HepG2 (cell line): Measurements from ENCODE around the gene RFFL. TPM values are rescaled to one million over a fixed set of nuclear protein-coding genes. Genes with fewer than 3 reads are reported as not detected.

Source experiments
- GATA4 ChIP-seq: sonication (generic); IDR thresholded peaks from 2 replicates; pipeline ENCODE4 v1.6.1; 2016; ENCODE audit warnings: antibody characterized with exemption, low read depth, borderline replicate concordance
- HDAC1 ChIP-seq: sonication (generic); formaldehyde crosslinking; IDR thresholded peaks from 2 replicates; pipeline ENCODE4 v1.5.1; 2020; ENCODE audit warnings: mild to moderate bottlenecking, missing genetic modification reagents
- MTA3 ChIP-seq: sonication (generic); formaldehyde crosslinking; IDR thresholded peaks from 2 replicates; pipeline ENCODE4 v1.4.0; 2020; ENCODE audit warnings: missing genetic modification reagents
- NCOR1 ChIP-seq: fragments of 200-600 bp; sonication (generic); IDR thresholded peaks from 2 replicates; pipeline ENCODE4 v1.7.0; 2017; ENCODE audit warnings: antibody characterized with exemption, low read length, borderline replicate concordance
- ZNF264 ChIP-seq: sonication (generic); formaldehyde crosslinking; IDR thresholded peaks from 2 replicates; pipeline ENCODE4 v1.4.0; 2020; ENCODE audit warnings: missing genetic modification reagents
- ZNF543 ChIP-seq: sonication (generic); formaldehyde crosslinking; IDR thresholded peaks from 2 replicates; pipeline ENCODE4 v1.4.0; 2020; ENCODE audit warnings: mild to moderate bottlenecking, missing genetic modification reagents
- polyA plus RNA-seq, 8 experiments: library from polyadenylated mRNA; depleted of rRNA in 3 of 8; stranded (reverse) in 7 of 8; unstranded in 1 of 8; fragments of >200 nt; fragmentation: Illumina TruSeq in 4 of 8; extraction: Trizol in 4 of 8; gene quantifications; 2 replicates each; pipeline versions ENCODE4 v1.2.1 to v1.2.3, GENCODE V29; 2011 to 2016; ENCODE audit warnings: low read depth in 4 of 8, missing spikeins in 1 of 8, mixed read lengths in 1 of 8; ENCODE audit not compliant: insufficient read depth in 1 of 8
- total RNA-seq, 5 experiments: library from RNA; depleted of rRNA; stranded (reverse); fragments of >200 nt; fragmentation: Illumina TruSeq; extraction: Trizol; gene quantifications; 2 replicates each; pipeline ENCODE4 v1.2.3, GENCODE V29; 2016; ENCODE audit warnings: low read depth in 1 of 5
- TF ChIP-seq, protein P1 (sequence below), 2 experiments: sonication (generic) in 1 of 2; formaldehyde crosslinking in 1 of 2; IDR thresholded peaks; 2 replicates each; pipeline versions ENCODE4 v1.4.0 to v1.6.1; 2018 to 2020; ENCODE audit warnings: missing genetic modification reagents in 2 of 2, borderline replicate concordance in 1 of 2, low read depth in 1 of 2, mild to moderate bottlenecking in 1 of 2, missing biosample characterization in 1 of 2
- TF ChIP-seq, protein P2 (sequence below): sonication (generic); formaldehyde crosslinking; IDR thresholded peaks from 2 replicates; pipeline ENCODE4 v1.9.0; 2021; ENCODE audit warnings: missing genetic modification reagents, borderline replicate concordance
- TF ChIP-seq, protein P3 (sequence below): sonication (generic); formaldehyde crosslinking; IDR thresholded peaks from 2 replicates; pipeline ENCODE4 v1.5.0; 2020; ENCODE audit warnings: mild to moderate bottlenecking, missing genetic modification reagents
- TF ChIP-seq, protein P4 (sequence below): sonication (generic); formaldehyde crosslinking; IDR thresholded peaks from 2 replicates; pipeline ENCODE4 v1.4.0; 2020; ENCODE audit warnings: mild to moderate bottlenecking, missing genetic modification reagents, borderline replicate concordance
- TF ChIP-seq, protein P5 (sequence below): sonication (generic); formaldehyde crosslinking; conservative IDR thresholded peaks from 2 replicates; pipeline ENCODE4 v1.4.0; 2020; ENCODE audit warnings: mild to moderate bottlenecking, missing genetic modification reagents, moderate library complexity

Gene RFFL
- total and polyA plus RNA-seq, 2 of the 13 experiments (the other 11 are each of a cell fraction or from before 2014, with no cell fraction given) = 24.3 to 48.6 TPM

DNA sequence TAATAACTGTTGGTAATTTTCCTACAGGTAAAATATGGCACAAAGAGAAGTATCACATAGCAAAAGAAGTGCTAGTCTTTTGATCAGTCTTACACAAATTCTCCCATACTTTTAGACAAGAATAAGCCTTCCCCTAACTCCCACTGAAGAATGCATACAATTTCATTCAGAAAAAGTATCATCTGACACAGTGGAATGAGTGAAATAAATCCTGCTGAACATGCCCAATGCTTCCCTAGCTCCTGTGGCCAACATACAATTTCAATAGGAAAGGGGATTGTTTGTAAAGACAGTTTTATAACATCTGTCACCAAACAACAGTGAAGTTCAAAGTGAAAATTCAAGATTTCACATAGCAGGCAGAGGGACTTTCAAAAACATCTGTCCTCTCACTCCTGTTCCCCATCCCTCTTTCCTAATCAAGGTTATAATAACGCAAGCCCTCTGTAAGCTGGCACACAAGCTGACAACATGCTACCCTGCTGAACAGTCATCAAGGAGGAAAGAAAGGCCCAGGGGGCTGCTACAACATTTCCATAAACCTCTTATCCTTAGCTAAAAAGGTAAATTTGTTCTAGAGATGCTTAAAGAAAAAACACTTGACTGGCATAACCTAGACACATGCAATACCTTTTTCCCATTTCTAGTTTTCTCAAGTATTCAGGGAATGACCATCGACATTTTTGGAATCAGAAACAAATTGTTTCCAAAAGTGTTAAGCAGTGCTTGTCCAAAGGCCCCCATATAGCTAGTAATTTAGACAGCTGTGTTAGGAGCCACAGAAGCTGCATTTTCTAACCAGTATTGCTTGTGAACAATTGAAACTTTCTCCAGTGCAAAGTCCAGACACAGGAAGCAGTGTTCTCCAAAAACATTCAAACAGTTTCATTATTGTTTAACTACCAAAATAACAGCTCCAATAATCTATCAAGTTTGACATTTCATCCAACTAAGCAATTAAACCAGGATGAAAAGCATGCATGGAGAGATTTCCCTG, 11.5 kb upstream of the RFFL start (continued):
- TF ChIP-seq, protein P1, sequence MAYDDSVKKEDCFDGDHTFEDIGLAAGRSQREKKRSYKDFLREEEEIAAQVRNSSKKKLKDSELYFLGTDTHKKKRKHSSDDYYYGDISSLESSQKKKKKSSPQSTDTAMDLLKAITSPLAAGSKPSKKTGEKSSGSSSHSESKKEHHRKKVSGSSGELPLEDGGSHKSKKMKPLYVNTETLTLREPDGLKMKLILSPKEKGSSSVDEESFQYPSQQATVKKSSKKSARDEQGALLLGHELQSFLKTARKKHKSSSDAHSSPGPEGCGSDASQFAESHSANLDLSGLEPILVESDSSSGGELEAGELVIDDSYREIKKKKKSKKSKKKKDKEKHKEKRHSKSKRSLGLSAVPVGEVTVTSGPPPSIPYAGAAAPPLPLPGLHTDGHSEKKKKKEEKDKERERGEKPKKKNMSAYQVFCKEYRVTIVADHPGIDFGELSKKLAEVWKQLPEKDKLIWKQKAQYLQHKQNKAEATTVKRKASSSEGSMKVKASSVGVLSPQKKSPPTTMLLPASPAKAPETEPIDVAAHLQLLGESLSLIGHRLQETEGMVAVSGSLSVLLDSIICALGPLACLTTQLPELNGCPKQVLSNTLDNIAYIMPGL (CRISPR knock-in tag; IDR thresholded peaks at IDR 0.05; ENCODE audit: borderline replicate concordance in 1 of 2, low read depth in 1 of 2) = 0 out of 4 replicates have a peak, but pooled peaks of 1 of the 2 experiments have one; percentile 25
- TF ChIP-seq HDAC1 = 0 out of 2 replicates have a peak, but pooled peaks have one; percentile 44
- TF ChIP-seq, protein P2, sequence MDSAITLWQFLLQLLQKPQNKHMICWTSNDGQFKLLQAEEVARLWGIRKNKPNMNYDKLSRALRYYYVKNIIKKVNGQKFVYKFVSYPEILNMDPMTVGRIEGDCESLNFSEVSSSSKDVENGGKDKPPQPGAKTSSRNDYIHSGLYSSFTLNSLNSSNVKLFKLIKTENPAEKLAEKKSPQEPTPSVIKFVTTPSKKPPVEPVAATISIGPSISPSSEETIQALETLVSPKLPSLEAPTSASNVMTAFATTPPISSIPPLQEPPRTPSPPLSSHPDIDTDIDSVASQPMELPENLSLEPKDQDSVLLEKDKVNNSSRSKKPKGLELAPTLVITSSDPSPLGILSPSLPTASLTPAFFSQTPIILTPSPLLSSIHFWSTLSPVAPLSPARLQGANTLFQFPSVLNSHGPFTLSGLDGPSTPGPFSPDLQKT (CRISPR knock-in tag) = no peak
- TF ChIP-seq ZNF264 (CRISPR knock-in tag) = 0 out of 2 replicates have a peak, but pooled peaks have one; percentile 19
- 0 out of 2 replicates have a peak, but pooled peaks have one; percentile 27 for TF ChIP-seq ZNF543 (CRISPR knock-in tag)
- TF ChIP-seq, protein P3, sequence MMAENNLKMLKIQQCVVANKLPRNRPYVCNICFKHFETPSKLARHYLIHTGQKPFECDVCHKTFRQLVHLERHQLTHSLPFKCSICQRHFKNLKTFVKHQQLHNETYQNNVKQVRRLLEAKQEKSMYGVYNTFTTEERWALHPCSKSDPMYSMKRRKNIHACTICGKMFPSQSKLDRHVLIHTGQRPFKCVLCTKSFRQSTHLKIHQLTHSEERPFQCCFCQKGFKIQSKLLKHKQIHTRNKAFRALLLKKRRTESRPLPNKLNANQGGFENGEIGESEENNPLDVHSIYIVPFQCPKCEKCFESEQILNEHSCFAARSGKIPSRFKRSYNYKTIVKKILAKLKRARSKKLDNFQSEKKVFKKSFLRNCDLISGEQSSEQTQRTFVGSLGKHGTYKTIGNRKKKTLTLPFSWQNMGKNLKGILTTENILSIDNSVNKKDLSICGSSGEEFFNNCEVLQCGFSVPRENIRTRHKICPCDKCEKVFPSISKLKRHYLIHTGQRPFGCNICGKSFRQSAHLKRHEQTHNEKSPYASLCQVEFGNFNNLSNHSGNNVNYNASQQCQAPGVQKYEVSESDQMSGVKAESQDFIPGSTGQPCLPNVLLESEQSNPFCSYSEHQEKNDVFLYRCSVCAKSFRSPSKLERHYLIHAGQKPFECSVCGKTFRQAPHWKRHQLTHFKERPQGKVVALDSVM = no peak
- peak; percentile 65; the same call in 1 of the 2 replicates for TF ChIP-seq NCOR1
- TF ChIP-seq MTA3 (CRISPR knock-in tag) = no peak
- no peak for TF ChIP-seq GATA4
- TF ChIP-seq, protein P4, sequence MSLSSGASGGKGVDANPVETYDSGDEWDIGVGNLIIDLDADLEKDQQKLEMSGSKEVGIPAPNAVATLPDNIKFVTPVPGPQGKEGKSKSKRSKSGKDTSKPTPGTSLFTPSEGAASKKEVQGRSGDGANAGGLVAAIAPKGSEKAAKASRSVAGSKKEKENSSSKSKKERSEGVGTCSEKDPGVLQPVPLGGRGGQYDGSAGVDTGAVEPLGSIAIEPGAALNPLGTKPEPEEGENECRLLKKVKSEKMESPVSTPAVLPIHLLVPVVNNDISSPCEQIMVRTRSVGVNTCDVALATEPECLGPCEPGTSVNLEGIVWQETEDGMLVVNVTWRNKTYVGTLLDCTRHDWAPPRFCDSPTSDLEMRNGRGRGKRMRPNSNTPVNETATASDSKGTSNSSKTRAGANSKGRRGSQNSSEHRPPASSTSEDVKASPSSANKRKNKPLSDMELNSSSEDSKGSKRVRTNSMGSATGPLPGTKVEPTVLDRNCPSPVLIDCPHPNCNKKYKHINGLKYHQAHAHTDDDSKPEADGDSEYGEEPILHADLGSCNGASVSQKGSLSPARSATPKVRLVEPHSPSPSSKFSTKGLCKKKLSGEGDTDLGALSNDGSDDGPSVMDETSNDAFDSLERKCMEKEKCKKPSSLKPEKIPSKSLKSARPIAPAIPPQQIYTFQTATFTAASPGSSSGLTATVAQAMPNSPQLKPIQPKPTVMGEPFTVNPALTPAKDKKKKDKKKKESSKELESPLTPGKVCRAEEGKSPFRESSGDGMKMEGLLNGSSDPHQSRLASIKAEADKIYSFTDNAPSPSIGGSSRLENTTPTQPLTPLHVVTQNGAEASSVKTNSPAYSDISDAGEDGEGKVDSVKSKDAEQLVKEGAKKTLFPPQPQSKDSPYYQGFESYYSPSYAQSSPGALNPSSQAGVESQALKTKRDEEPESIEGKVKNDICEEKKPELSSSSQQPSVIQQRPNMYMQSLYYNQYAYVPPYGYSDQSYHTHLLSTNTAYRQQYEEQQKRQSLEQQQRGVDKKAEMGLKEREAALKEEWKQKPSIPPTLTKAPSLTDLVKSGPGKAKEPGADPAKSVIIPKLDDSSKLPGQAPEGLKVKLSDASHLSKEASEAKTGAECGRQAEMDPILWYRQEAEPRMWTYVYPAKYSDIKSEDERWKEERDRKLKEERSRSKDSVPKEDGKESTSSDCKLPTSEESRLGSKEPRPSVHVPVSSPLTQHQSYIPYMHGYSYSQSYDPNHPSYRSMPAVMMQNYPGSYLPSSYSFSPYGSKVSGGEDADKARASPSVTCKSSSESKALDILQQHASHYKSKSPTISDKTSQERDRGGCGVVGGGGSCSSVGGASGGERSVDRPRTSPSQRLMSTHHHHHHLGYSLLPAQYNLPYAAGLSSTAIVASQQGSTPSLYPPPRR (CRISPR knock-in tag) = 0 out of 2 replicates have a peak, but pooled peaks have one; percentile 24
- TF ChIP-seq, protein P5, sequence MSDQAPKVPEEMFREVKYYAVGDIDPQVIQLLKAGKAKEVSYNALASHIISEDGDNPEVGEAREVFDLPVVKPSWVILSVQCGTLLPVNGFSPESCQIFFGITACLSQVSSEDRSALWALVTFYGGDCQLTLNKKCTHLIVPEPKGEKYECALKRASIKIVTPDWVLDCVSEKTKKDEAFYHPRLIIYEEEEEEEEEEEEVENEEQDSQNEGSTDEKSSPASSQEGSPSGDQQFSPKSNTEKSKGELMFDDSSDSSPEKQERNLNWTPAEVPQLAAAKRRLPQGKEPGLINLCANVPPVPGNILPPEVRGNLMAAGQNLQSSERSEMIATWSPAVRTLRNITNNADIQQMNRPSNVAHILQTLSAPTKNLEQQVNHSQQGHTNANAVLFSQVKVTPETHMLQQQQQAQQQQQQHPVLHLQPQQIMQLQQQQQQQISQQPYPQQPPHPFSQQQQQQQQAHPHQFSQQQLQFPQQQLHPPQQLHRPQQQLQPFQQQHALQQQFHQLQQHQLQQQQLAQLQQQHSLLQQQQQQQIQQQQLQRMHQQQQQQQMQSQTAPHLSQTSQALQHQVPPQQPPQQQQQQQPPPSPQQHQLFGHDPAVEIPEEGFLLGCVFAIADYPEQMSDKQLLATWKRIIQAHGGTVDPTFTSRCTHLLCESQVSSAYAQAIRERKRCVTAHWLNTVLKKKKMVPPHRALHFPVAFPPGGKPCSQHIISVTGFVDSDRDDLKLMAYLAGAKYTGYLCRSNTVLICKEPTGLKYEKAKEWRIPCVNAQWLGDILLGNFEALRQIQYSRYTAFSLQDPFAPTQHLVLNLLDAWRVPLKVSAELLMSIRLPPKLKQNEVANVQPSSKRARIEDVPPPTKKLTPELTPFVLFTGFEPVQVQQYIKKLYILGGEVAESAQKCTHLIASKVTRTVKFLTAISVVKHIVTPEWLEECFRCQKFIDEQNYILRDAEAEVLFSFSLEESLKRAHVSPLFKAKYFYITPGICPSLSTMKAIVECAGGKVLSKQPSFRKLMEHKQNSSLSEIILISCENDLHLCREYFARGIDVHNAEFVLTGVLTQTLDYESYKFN (CRISPR knock-in tag) = peak; percentile 82; the same call in 1 of the 2 replicates
